Superior temporal gyrus (tissue), 1 donor: ENCODE measurements around the gene IGF2BP1.
"Not testable (repeated sequence)": the region's sequence is repeated elsewhere in the genome, so short reads cannot be mapped to it uniquely, and the experiment has no call there.

Experiments
- DNase-seq: peaks from one replicate; pipeline ENCODE4 v3.0.0-alpha.2; 2016; ENCODE audit errors: extremely low spot score

The IGF2BP1 gene

DNA sequence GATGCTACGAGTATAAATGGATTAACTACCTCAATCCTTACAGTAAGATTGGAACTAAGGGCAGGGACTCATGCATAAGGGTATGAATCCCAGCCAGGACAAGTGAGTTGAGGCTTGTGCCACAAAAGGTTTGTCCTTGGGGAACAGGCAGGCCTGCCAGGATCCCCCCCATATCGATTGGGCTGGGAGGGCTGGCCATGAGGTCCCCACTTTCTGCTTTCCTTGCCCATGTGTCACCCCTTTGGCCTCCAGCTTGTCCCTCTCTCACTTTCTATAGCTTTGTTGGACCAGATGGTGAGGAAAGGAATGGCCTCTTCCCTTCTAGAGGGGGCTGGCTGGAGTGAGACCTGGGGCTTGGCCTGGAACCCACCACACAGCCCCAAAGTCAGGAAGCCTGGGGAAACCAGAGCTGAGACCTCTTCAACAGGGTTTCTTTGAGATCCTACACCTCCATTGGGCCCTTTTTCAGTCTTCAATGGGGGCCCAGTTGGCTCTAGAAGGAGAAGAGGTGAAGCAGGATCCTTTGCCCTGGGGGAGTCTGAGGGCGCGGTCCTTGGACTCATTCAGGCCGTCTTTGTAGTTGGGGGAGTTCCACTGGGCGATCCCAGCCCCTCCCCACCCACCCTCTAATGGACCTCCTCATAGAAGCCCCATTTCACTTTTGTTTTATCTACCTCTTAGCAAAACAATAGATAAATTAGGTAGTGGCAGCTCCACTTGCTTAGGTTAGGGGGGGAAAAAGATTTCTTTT lies 57.3 kb downstream of the IGF2BP1 start:
- DNase-seq = no peak

DNA sequence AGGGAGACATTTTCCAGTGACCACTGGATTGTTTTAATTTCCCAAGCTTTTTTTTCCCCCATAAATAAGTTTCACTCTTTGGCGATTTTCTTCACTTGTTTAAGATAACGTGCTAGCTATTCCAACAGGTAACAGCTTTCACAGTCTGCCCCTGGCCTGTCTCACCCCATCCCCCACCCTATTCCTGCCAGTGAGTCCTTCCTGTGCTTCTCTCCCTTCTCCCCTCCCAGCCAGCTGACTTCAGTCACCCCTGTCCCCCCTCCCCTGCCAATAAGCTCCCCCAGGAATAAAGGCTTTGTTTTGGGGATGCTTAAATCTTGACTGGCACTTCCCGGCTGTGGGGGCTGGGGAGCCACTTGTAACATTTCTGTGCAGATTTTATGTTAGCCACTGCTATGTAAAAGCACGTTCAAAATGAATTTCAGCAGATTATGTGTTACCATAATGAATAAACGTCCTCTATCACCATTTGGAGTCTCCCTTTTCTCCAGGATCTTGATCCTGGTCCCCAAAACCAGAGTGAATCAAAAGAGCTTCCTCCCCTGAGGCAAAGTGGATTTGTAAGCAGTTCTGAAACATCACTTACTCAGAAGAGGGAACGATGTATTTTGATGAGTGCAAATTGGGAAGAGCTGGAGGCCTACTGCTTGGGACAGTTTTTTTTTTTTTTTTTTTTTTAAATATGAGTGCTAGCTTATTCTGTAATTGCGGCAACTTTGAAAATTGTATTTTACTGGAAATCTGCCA lies 58.2 kb downstream of the IGF2BP1 start:
- DNase-seq = no peak

DNA sequence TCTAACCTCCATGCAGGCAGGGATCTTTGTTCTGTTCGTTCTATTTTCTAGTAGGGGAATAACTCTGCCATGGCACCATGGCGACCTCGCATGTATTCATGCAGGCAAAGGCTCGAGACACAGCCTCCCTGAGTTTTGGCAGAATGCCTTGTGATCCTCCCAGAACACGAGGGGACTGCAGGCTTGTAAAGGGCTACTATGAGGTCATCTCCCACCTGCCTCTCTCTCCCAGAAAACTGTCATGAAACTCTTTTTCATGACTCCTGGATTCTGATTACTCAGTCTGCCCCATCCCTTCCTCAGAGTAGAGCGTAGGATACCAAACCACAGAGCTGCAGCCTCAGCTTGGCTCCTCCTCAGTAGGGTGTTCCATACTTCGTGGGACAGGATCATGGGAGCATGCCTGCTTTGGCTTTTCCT lies 64.3 kb downstream of the IGF2BP1 start:
- no peak for DNase-seq

DNA sequence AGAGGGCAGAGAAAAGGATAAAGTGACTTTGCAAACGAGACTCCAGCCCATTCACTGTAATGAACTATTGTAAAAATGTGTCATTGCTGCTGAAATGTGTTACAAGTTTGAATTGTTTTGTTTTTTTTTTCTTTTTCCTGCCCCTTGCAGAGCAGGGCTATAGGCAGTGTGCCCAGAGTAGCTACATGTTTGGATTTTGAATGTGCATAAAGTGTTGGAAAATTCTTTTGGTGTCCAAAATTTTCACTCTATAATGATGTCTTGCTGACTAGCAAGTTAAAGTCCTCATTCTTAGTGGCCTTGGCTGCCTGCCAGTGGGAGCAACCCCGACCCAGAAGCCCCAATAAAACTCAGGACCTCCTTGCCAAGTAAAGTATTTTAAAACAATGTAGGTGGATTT lies 66.5 kb downstream of the IGF2BP1 start:
- DNase-seq = peak; percentile 49

DNA sequence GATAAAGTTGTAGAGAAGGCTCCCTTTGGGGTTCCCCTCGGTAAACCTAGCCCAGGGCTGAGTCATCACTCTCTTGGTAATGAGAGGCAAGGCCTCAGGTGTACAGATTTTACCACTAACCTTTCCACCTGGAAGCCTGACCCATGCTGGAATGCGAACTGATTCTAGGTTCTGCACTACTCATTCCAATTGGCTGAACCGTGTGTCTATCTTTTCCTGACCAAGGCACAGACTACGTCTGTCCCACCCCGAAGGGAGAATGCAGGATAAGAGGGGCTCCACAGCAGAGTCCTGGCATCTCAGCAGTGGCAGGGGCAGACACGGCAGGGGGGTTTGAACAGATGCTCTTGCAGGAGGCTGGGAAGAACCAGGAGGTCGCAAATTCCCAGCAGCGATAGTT lies 70.0 kb downstream of the IGF2BP1 start:
- DNase-seq = no peak

DNA sequence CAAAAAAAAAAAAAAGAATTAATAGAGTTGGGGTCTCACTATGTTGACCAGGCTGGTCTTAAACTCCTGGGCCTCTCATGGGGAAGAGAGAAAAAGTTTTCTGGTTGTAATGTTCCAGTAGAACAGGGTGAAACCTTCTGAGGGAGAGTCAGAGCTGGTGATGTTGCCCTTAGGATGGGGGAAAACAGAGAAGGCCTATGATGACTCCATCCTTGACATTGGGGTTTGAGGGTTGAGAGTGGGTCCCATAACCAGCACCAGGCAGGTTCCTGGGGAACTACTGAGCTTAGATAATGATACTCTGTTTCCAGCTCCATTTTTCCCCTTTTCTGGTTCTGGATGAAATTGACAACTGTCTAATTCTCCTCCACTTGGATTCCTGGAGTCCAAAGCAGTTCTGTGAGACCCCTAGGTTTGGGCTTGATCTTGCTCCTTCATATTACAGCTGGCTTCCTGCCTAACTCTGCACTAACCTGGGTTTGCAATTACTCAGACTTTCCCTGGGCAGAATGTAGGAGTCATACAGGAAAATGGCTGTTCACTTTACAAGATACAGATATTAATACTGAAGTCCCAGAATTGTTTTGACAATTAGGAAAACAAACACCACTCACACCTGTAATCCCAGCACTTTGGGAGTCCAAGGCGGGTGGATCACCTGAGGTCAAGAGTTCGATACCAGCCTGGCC lies 72.5 kb downstream of the IGF2BP1 start:
- no peak for DNase-seq

DNA sequence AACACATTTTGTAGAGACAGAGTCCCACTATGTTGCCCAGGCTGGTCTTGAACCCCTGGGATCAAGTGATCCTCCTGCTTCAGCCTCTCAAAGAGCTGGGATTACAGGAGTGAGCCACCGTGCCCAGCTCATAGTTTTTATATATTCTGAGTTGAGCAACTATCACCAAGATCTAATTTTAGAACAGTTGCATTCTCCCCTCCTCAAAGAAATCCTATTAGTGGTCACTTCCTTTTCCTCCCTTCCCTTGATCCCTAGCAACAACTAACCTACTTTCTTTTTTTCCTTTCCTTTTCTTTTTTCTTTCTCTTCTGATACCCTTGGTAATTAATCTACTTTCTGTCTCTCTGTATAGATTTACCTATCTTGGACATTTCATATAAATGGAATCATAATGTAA lies 73.9 kb downstream of the IGF2BP1 start:
- no peak for DNase-seq

DNA sequence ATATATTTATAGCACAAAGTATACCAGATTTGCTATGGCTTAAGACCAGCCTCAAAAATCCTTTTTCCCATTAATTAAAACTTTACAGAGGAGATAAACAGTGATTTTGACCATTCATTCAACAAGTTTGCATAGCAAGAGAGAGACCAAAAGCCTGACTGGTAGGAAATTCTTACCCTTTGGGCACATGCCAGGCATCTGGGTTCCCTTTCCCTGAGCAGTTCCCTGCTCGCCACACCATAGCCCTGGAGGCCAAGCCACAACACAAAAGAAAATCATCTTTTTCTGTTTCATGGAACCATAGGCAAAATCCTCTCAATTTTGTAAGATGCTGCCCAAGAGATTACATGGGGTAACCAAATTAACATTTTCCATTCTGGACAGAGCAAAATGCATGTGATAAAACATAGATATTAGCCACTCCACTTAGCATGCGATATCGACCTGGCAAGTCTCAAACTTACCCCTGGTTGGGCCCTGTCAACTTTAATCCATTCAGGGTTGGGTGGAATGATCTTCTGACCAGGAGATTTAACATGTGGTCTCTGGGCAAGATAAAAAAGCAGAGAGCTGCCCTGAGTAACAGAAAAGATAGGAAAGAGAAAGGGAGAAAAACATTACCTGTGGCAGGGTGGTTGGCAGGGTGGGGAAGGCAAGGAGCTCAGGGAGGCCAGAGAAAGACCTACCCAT lies 77.8 kb downstream of the IGF2BP1 start:
- DNase-seq = no peak

DNA sequence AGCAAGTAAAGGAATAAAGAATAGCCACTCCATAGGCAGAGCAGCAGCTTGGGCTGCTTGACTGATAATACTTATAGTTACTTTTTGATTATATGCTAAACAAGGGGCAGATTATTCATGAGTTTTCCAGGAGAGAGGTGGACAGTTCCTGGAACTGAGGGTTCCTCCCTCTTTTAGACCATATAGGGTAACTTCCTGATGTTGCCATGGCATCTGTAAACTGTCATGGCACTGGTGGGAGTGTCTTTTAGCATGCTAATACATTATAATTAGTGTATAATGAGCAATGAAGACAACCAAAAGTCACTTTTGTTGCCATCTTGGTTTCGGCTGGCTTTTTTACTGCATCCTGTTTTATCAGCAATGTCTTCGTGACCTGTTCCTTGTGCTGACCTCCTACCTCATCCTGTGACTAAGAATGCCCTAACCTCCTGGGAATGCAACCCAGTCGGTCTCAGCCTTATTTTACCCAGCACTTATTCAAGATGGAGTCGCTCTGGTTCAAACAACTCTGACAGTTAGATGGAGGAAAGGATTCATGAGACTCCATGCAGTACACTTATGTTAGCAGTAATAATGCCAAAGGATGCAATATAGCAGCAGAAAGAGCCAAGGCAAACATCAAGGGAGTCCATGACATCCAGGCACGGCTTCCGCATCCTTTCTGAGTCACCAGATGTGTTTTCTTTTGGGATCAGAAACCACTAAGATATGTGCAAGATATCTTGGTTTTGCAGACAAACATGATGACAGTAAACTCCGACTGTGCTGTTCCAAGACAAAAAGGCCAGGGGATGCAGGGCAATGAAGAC lies 79.6 kb downstream of the IGF2BP1 start:
- no peak for DNase-seq

DNA sequence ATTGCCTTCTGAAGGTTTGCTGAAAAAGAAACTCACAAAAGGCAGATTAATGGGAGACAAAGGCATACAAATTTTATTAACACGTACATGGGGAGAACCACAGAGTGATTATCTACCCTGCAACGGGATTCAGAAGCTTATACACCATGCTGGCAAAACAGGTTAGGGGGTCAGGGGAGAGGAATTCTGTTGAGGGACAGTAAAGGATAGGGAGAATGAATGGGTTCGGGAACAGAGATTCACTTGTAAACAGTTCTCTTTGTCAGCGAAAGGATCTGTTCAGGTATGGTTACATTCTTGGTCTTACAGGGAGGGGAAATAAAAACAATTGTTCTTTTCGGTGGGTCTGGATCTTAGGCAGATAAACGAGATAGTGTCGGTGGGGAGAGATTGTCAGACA lies 81.1 kb downstream of the IGF2BP1 start:
- no peak for DNase-seq

DNA sequence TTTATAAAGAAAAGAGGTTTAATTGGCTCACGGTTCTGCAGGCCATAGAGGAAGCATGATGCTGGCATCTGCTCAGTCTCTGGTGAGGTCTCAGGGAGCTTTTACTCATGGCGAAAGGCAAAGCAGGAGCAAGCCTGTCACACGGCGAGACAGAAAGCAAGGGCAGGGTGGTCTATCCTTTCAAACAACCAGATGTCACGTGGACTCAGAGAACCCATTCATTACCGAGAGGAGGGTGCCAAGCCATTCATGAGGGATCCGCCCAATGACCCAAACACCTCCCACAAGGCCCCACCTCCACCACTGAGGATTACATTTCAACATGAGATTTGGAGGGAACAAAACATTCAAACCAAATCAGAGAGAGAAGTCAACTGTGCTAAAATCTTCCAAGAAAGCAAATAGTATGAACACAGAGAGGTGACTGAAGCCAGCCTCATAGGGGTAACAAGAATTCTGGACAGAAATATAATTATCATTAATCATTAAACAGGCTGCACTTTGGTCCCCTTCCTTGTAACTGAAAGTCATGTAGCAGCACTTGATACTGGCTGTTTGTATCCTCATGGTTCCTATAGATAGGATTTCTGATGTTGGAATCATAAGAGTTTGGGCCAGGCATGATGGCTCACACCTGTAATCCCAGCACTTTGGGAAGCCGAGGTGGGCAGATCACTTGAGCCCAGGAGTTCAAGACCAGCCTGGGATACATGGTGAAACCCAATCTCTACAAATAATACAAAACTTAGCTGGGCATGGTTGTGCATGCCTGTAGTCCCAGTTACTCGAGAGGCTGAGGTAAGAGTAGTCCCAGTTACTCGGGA lies 82.9 kb downstream of the IGF2BP1 start:
- DNase-seq = no peak

DNA sequence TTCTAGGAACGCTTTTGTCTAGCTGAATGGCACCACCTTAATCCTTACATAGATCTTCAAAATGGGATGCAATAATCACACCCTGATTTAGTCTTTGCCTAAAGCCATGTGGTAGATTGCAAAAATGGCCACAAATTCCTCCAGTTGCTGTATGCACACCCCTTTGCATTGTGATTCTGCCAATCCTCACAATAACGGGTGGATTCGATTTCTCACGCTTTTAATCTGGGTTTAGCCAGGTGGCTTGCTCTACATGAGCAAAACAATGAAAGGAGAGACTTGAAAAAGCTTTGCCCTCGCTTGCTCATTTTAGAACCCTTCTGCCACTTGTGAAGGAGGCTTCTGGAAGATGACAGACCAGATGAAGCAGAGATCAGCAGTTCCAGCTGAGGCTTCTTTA lies 85.0 kb downstream of the IGF2BP1 start:
- no peak for DNase-seq

DNA sequence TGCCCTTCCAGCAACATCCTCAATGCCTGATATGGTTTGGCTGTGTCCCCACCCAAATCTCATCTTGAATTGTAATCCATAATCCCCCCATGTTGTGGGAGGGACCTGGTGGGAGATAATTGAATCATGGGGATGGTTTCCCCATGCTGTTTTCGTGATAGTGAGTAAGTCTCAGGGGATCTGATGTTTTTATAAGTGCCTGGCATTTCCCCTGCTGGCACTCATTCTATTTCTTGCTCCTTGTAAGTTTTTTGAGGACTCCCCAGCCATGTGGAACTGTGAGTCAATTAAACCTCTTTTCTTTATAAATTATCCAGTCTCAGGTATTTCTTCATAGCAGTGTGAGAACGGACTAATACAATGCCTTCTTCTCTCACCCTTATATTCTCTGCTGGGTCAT lies 87.9 kb downstream of the IGF2BP1 start:
- DNase-seq = not testable (repeated sequence)

DNA sequence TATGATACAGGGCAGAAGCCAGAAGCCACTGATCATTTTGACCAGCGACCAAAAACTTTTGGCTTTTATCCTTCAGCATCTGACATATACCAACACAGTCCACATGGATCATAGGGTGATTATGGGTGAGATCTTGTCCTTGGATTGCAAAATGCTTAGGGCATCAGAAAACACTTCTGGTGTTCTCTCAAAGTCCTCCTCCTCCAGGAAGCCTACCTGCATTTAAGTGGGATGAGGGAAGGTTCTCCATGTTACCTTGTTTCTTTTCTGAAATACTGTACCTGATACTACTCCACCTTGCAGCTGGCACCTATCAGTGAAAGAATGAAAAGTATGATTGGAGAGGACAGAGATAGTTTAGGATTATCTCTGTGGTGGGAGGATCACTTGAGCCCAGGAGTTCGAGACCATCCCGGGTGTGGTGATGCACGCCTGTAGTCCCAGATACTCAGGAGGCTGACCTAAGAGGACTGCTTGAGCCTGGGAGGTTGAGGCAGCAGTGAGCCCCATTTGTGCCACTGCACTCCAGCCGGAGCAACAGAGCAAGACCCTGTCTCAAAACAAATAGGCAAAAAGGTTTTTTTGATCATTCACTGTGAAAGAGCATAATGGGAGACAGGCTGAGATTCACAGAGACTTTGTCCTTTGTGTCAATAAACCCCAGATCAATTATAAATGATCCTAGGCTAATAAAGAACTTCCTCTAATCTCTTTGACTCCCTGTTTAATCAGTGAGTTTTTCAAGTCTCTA lies 88.6 kb downstream of the IGF2BP1 start:
- no peak for DNase-seq

DNA sequence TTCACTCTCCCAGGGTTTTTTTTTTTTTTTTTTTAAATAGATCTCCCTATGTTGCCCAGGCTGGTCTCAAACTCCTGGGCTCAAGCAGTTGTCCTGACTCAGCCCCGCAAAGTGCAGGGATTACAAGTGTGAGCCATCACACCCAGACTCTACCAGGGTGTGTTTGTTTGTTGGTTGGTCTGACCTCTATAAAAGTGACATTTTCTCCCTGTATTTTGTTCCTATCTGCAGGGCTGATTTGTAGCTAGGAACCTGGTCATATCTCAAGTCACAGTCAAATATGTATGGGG lies 89.1 kb downstream of the IGF2BP1 start:
- no peak for DNase-seq

DNA sequence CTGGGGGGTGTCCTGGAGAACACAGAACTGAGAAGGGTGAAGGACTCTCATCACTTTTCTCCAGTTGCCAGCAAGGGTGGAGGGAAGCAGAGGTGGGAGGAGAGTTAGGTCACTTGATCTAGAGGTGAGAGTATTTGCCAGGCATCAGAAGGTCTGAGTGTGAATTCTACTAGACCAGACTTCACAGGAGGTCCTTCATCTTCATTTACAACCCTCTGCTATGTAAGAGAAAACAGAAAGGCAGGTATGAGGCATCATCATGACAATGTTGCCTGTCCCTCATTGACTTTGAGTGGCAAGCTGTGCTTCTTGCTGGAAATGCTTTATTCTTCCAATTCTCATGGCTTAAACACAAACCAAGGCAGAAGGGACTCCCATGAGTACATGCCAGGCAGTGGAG lies 89.5 kb downstream of the IGF2BP1 start:
- DNase-seq = no peak

DNA sequence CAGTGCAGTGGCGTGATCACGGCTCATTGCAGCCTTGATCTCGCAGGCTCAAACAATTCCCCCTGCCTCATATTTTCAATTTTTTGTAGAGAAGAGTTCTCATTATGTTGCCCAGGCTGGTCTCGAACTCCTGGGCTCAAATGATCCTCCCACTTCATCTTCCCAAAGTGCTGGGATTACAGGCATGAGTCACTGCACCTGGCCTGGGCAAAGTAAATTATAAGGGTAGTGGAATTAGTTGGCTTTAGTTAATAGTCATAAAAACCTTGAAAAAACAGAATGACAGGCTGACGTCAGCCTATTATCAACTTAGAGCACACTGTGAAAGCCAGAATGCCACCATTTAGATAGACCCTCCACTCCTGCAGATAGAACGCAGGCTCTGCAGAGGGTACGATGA lies 91.9 kb downstream of the IGF2BP1 start:
- no peak for DNase-seq

DNA sequence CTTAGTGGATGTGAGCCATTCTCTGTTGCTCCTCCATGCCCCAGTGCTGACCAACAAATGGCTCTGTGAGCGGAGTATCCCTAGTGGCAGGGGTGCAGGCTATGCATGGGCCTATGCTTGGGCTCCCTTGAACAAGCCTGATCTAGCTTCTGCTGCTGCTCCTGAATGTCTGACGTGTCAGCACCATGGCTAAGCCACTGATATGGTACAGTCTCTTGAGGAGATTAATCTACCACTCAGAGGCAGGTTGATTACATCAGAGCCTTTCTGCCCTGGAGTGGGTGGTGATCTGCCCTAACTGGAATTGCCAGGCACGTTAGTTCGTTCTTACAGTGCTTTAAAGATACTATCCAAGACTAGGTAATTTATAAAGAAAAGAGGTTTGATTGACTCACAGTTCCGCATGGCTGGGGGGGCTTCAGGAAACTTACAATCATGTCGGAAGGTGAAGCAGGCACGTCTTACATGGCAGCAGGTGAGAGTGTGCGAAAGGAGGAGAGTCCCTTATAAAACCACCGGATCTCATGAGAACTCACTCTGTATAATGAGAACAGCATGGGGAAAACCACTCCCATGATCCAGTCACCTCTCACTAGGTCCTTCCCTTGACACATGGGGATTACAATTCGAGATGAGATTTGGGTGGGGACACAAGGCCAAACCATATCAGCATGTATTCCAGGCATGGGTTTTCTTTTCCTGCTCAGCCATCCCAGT lies 93.9 kb downstream of the IGF2BP1 start:
- DNase-seq = no peak

DNA sequence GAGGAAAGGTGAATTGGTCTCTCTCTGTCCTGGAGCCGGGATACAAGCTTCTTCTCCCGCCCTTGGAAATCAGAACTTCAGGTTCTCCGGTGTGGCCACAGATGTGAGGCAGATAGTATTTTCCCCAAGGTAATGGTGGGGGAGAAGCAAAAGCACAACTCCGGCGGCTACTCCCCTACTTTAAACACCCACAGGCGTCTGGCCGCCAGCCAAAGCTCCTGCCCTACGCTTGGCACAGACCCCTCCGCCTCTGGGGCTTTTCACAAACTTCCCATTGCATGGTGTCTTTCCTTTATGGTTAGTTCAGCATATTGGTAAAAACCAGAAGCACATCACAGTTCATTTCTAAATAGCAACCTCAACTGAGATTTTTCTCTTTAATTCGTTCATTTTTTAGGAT lies 95.9 kb downstream of the IGF2BP1 start:
- no peak for DNase-seq
